CD4-positive, alpha-beta T cell treated with Interferon gamma for 1 hour (primary cell): ENCODE measurements around the gene RGMA.
"Not testable (repeated sequence)": the region's sequence is repeated elsewhere in the genome, so short reads cannot be mapped to it uniquely, and the experiment has no call there.

ENCODE experiments used
- DNase-seq: peaks from one replicate; pipeline ENCODE4 v3.0.0-alpha.2; 2020

Gene RGMA

GRCh38 chr15:93065641-93066045 is 23.4 kb downstream of the RGMA start:
- DNase-seq = no peak

GRCh38 chr15:93063796-93064690 is 25.0 kb downstream of the RGMA start:
- DNase-seq = no peak

GRCh38 chr15:93063262-93063671 is 25.7 kb downstream of the RGMA start:
- DNase-seq = no peak

GRCh38 chr15:93062628-93063261 is 26.3 kb downstream of the RGMA start:
- DNase-seq = not testable (repeated sequence)

GRCh38 chr15:93060336-93061248 is 28.4 kb downstream of the RGMA start:
- DNase-seq = no peak

GRCh38 chr15:93059442-93059841 is 29.6 kb downstream of the RGMA start:
- no peak for DNase-seq

- no peak for DNase-seq
Measured at GRCh38 chr15:93058904-93059427, 30.0 kb downstream of the RGMA start.

- no peak for DNase-seq
Measured at GRCh38 chr15:93058128-93058527, 30.9 kb downstream of the RGMA start.

- DNase-seq = no peak
Measured at GRCh38 chr15:93057618-93058017, 31.4 kb downstream of the RGMA start.

- DNase-seq = no peak
Measured at GRCh38 chr15:93056836-93057235, 32.2 kb downstream of the RGMA start.

GRCh38 chr15:93055211-93055610 is 33.8 kb downstream of the RGMA start:
- no peak for DNase-seq

GRCh38 chr15:93052090-93052879 is 36.7 kb downstream of the RGMA start:
- no peak for DNase-seq

- DNase-seq = no peak
Measured at GRCh38 chr15:93051236-93052089, 37.5 kb downstream of the RGMA start.

GRCh38 chr15:93050648-93051047 is 38.4 kb downstream of the RGMA start:
- no peak for DNase-seq

GRCh38 chr15:93049914-93050578 is 39.0 kb downstream of the RGMA start:
- no peak for DNase-seq

- no peak for DNase-seq
Measured at GRCh38 chr15:93049233-93049632, 39.8 kb downstream of the RGMA start.

- no peak for DNase-seq
Measured at GRCh38 chr15:93048759-93049161, 40.3 kb downstream of the RGMA start.

- no peak for DNase-seq
Measured at GRCh38 chr15:93048426-93048721, 40.6 kb downstream of the RGMA start.

- peak; percentile 43 for DNase-seq
Measured at GRCh38 chr15:93047621-93048425, 41.2 kb downstream of the RGMA start.

GRCh38 chr15:93046721-93047120 is 42.3 kb downstream of the RGMA start:
- no peak for DNase-seq
